HG03565 (cell line): ENCODE data around the gene TNRC18.
"Not testable (repeated sequence)": the region's sequence is repeated elsewhere in the genome, so short reads cannot be mapped to it uniquely, and the experiment has no call there.

ENCODE experiments used
- ATAC-seq: cut with Tn5 transposase; IDR thresholded peaks from one replicate; pipeline ENCODE4 v1.9.1; 2021; ENCODE audit warnings: mild to moderate bottlenecking, moderate library complexity; ENCODE audit not compliant: unreplicated experiment

TNRC18 gene

DNA sequence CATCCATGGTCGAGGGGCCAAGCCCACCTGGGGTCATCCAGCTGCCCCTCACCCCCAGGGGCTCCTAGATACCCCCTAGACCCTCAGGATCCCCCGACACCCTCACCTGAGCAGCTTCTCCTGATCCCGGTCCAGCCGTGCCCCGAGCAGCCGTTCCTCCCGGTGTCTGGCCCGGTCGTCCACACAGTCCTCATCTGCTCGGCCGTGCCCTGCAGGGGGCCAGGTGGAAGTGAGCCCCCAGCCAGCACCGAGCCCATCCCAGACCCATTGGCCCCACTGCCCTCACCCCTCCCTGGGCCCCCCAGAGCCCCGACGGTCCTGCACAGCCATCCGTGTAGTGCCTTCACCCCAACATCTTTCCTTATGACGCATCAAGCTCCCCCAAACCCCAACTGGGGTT lies 45.8 kb downstream of the TNRC18 start:
- ATAC-seq: no peak

DNA sequence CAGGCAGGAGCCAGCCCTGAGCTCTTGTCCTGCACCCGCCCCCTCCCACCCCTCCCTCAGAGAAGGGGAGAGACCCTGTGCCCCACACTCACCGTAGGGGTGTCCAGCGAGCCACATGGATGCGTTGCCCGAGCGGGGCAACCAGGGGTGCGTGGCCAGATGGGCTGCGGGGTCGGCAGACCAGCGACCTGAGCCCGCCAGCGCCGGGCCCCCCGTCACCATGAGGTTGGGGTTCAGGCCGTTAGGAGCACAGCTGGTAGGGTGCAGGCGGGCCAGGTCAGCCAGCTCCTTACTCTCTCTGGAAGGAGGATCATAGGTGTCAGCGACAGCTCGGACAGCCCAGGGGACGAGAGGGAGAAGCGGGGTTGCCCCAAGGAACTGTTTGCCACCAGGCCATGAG lies 46.4 kb downstream of the TNRC18 start:
- no peak for ATAC-seq

DNA sequence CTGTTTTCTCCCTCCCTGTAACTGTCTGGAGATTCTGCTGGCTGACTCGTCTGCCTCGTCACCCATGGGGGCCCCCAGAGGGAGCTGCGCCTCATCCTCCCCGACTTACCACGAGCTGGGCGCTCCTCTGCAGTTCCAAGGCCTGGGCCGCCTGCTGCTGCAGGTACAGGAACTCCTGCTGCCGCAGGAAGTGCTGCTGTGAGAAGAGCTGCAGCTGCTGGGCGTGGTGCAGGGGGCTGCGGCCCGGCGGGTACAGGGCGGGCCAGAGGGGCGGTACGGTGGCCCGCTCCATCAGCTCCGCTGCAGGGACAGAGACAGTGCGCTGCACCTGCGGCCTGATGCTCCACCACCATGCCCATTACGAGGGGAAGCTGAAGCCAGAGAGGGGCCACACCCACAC lies 47.7 kb downstream of the TNRC18 start:
- ATAC-seq: no peak

DNA sequence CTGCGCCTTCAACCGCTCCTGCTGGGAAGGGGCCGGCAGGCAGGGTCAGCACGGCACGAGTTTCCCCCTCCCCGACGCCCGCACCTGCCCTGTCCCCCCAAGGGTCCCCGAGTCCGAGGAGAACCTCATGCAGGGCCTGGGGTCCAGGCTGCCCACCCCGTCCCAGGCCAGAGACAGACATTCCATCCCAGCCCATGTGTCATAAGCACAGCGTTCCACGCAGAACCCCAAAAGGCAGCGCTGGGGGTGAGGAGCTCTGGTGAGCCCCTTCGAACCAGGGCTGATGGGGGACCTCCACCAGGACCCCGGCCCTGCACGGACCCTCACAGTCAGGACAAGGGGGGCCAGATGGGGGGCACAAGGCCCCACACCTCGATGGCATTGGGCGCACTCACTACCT lies 49.2 kb downstream of the TNRC18 start:
- ATAC-seq: no peak

DNA sequence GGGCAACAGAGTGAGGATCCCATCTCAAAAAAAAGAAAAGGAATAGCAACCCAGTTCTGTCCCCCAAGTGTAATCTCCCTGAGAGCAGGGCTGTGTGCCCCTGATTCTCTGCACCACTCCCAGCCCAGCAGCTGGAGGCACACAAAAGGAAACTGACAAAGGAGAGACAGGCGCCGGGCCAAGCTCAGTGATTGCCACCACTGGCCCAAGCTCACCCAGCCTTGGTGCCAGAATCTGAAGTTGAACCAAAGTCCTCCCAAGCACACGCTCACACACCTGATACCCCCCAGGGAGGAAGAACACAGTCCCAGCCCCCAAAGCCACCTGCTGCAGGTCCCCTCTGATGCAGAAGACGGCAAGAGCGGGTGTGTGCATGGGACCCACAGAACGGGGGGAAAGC lies 50.3 kb downstream of the TNRC18 start:
- ATAC-seq: no peak

DNA sequence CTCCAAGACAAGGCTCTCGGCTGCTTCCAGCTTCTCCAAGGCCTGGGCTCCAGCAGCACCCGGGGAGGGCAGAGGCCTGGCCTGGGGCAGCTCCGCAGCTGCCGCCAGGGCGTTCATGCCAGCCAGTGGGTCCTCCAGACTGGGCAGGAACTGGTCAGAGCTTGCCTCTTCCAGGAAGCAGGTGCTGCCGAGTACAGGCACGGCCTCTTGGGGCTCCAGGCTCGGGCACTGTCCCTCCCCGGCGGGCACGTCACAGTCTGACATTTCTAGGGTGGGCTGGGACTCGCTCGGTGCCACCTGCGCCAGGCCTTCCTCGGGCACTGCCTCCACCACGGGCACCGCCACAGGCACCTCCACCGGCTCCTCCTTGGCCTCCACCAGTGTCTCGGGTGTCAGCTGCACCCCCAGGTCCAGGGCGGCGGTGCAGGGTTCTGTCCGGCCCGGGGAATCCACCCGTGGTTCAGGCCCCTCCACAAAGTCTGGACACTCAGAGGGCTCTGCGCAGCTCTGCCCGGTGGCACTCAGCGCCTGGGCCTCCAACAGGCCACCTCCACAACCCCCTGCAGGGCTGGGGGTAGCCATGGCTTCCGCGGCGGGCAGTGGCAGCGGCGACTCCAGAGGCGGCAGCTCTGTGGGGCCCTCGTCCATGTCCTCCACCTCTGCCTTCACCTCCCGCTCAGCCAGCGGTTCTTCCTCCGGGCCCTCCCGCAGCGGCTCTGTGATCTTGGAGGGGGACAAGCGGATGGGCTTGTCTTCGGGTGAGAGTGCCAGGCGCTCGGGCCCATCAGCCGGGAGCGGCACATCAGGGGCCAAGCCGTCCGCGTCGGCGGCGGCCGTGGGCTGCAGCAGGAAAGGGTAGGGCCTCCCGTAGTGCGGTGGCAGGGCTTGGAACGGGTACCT lies 52.9 kb downstream of the TNRC18 start:
- no peak for ATAC-seq

DNA sequence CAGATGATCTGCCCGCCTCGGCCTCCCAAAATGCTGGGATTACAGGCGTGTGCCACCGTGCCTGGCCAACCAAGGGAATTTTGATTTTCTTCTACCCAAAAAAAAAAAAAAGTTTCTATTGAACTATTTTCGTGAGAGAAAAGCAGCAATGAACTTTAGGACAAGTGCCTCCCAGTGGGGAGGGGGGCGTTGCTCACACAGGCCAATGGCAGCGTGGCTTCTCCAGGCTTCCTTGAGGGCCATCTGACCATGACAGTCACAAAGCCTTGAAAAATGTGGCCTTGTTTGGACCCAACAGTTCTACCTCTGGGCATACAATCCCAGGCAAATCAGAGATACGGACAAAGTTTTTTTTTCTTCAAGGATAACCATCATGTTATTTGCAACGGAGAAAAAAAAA lies 56.0 kb downstream of the TNRC18 start:
- no peak for ATAC-seq

DNA sequence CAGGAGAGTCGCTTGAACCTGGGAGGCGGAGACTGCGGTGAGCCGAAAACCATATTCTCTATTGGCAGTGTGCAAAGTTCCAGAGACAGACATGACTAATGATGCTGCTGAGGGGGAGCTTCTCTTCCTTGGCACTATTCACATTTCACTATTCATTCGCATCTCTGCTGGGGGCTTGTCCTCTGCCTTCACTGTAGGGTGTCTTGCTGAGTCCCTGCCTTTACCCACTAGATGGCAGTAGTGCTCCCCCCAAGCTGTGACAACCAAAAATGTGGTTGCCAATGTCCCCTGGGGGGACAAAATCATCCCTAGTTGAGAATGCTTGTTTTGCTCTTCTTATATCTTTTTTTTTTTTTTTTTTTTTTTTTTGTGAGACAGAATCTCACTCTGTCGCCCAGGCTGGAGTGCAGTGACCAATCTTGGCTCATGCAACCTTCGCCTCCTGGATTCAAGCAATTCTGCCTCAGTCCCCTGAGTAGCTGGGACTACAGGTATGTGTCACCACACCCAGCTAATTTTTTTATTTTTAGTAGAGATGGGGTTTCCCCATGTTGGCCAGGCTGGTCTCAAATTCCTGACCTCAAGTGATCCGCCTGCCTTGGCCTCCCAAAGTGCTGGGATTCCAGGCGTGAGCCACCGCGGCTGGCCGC lies 57.5 kb downstream of the TNRC18 start:
- ATAC-seq: peak; percentile 47

DNA sequence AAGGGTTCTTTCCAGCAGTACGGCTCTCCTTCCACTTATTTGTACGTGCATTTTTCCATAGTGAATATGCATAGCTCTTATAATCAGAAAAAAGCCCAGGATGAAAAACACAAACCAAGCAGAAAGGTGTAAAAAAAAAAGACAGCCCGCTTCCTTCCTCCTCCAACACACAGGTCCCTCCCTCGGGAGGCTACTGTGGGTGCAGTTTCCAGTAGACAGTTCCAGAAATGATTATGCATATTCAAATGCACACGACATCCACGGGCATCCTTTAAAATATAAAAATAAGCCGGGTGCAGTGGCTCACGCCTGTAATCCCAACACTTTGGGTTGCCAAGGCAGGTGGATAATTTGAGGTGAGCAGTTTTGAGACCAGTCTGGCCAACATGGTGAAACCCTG lies 59.9 kb downstream of the TNRC18 start:
- ATAC-seq: no peak

DNA sequence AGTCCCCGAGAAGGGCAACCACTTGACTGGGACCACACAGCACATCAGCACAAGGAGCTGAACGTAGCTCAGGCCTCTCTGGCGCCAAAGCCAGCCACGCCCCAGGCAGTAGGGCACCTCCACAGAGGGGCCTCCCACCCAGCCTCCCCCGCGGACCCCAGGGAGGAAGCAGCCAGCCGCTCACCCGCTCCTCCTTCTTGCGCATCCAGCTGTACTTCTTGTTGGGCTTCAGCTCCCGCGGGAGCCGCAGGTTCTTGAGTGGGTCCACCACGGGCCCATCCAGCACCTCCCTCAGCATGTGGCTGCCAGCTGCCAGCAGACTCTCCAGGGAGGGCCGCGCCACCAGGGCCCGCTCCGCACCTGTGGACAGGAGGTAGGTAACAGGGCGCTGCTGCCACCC lies 61.2 kb downstream of the TNRC18 start:
- no peak for ATAC-seq

DNA sequence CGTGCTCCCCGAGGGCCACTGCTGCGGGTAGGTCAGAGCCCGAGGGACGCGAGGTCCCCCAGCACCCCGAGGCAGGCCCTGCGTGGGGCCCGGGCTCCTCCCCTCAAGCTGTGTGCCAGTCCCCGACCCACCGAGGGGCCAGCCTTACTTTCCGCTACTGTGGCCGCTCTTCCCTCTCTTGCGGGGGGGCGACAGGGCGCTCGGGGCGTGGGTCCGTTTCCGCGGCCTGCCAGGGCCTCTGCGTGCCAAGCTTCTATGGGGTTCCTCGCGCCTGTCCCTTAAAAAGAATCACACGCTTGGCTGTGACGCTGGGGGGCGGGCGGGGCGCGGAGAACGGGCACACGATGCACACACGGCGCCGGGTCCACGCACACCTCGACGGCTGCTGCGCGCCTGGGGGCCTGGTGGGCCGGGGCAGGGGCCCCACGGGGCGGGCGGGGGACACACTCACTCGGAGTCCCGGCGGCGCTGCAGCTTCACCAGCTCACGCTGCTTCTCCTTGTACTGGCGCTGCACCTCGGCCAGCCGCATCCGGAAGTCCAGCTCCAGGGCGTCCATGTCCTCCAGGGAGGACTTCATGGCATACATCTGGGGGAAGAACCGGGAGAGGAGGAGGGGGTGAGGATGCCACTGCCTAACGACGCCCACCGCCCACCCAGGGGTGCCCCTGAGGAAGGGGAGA lies 62.0 kb downstream of the TNRC18 start:
- no peak for ATAC-seq

DNA sequence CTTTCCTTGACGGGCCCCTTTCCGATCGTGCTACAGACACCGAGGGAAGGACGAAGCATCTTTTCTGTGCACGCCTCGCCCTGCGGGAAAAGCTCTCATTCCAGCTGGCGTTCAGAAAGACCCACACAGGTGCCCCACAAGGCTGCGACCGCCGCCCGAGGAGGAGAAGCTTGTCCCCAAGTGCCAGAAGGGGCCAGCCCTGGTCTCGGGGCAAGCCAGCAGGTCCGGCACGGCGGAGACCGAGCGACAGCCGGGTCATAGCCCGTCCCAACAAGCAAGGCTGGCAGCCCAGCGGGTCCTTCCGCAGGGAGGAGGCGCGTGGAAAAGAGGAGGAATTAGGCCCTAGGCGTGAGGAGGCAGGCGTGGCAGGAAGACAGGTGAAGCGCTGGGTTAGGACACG lies 62.7 kb downstream of the TNRC18 start:
- no peak for ATAC-seq

DNA sequence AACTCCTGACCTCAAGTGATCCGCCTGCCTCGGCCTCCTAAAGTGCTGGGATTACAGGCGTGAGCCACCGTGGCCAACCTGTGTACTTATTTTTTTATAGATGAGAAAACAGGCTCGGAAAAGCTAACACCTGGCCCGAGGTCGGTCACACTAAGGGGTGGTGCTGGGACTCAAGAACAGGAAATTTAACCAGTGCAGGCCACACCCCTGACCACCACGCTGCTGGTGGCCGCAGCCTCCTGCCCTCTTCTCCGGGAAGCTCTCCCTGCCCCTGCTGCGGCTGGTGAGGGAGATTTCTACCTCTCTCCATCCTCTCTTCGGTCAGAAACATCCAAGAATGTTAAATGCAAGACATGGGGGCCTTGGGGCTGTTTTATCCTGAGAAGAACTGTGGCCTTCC lies 63.2 kb downstream of the TNRC18 start:
- no peak for ATAC-seq

DNA sequence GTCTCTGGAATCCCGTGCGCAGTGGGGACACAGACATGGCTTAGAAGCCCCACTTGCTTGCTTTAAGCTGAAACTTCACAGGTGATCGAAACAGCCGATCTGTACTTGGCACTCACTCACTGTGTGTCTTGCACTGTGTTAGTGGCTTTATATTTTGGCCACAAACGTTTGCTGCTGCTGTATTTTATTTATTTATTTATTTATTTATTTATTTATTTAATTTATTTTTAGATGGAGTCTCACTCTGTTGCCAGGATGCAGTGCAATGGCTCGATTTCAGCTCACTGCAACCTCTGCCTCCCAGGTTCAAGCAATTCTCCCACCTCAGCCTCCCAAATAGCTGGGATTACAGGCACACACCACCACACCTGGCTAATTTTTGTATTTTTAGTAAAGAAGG lies 63.6 kb downstream of the TNRC18 start:
- not testable (repeated sequence) for ATAC-seq

DNA sequence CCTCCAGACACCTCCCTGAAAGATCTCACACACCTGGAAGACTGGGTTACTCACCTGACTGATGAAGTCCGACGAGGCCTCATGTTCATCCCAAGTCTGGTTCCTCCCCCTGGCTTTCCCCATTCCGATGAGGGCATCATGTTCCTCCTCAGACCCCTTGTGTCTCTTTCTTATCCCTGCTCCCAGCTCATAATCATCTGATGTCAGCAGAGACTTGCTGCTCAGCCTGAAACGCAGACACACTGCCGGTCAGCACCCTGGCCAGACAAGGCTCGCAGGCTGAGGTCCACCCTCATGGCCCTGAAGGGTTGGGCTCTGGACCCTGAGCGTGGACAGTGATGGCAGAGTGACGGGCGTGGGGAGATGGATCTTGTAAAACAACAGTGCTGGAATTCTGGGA lies 64.3 kb downstream of the TNRC18 start:
- no peak for ATAC-seq

DNA sequence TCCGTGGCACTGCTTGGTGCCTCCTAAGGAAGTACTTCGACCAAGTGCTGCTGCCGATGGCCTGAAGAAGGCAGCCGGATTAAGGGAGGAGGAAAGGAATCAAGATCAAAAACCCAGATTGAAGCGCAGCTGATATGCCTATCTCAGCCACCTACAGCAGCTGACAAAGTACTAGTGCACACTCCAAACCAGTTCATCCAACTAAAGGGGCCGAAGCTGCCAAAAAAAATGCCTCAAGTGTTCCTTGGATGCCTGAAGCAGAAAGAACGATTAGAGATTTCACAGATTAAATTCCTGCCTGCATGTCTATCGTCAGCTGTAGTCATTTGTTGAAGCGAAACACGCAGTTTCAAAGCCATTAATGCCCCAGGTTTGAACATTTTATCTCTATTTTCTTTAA lies 65.7 kb downstream of the TNRC18 start:
- no peak for ATAC-seq

DNA sequence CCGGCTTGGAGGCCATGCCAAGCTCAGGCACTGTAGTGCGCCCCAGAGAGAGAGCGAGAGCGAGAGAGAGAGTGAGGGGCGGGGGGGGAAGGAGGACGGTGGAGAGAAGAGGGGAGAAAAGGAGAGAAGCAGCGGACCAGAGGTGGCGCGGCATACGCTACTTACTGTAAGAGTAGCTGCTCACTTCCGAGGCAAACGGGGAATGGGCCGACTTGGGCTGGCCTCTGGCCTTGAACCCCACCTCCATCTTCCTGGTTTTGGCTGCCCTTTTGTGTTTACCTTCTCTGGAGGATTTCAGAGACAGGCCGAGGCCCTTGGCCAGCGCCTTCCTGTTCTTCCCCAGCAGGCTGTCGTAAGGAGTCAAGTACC lies 66.9 kb downstream of the TNRC18 start:
- ATAC-seq: no peak

DNA sequence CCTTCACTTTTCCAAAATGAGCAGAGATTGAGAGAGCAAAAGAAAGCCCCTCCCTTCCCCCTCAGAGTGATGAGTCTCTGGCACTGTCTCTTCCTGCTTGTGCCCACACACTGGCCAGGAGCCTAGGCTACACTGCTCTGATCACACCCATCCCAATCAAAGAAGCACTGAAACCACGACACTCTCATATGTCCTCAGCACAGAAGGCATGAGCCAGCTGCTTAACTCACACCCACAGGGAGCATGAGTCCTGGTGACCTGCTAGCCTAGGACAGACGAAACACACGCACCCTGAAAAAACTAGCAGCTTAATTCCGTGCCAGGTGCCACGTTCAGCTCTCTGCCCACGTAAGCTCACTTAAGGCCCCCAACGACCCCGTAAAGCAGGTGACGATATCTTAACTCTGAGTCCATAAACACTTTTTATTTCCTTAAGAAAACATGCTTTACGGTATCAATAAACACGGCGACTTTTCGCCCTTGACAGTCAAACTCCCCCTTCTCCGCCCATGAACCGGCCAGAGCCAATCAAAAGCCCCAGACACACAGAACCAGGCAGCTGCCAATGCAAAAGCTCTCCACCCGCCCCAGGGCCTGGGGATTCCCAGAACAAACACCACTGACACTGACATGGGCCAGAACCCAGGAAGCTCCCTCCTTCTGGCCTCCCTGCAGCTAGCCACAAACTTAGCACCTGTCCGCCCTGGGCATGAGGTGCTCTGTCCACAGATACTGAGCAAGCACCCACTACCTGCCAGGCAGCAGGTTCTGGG lies 69.0 kb downstream of the TNRC18 start:
- no peak for ATAC-seq

DNA sequence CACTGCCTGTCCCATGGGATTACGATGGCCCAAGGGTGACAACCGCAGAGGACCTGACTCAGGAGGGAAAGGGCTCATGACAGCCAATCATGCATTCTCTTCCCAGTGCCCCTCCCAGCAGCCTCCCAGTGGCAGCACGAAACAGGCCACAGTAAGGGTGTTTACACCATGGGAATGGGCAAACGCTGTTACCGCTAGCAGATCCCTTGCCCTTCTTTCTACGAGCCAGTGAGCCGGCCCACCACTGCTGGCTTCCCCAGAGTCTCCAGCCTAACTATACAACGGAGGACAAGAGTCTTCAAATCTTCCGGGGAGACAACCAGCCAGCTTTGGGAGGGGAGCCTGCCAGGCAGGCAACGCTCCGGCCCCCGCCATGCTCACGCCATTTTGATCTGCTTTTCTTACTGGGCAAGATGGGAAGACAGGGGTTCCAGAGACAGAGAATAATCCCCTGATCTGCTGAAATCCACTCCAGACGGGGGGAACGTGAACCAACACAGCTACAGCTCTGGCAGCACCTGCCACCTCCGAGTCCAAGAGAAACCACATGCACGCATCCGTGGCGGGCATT lies 71.1 kb downstream of the TNRC18 start:
- ATAC-seq: no peak

DNA sequence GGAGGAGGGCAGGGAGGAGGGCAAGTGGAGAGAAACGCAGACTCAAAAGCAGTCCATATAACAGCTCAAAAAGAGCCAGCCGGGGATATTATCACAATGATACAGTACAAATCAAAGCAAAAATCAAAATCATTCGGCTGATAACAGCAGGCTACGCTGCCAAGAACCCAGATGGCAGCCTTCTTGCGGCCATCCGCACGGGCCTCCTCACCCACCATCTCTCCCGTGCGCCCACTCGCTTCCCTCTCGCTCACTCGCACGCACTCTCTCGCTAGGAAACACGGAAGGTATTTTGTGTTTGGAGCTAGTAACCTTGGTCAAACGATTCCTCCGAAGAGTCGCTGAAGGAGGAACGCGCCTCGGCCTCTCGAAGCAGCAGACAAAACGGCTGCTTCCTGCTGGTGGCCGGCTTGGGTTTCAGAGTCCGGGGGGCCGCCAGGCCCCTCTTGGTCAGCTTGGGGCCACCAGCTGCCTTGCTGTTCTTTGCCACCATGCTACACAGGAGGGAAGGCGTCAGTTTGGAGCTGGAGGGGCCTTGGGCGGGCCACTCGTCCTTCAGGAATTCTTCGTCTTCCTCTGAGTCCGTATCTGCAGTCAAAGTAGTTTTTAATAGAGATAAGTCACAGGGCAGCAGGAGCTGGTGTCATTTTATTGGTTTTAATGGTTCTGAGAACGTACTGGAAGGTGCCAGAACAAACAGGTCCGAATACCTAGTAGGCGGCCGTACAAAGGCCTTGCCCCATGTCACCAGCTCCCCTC lies 71.9 kb downstream of the TNRC18 start:
- no peak for ATAC-seq
